ENCODE results near the gene SDF2L1. TPM values are rescaled to one million over a fixed set of nuclear protein-coding genes. Genes with fewer than 3 reads are reported as not detected.
"Not testable (repeated sequence)": the region's sequence is repeated elsewhere in the genome, so short reads cannot be mapped to it uniquely, and the experiment has no call there.

SDF2L1 gene
- total RNA-seq, 2 experiments from 2014 or later, result 60.5 to 66.8 TPM

GRCh38 chr22:21642584-21643448, 714 bp downstream of the SDF2L1 start:
- Histone ChIP-seq H2AFZ (ENCODE audit: low read length) (peak overlapping the region; percentile 49; the same call in 1 of the 2 replicates), H4K20me1 (ENCODE audit: insufficient read depth, low read length) (no peaks in the 10 kb centered on the region), H3K79me2 (ENCODE audit: insufficient read depth, low read depth, low read length) (no peaks in the 10 kb centered on the region; the same call in 1 of the 2 replicates), H3K36me3 (ENCODE audit: insufficient read depth, low read length) (peaks cover 23% of the 10 kb centered on the region; the same call in 1 of the 2 replicates), H3K9me3 (ENCODE audit: low read length) (no peaks in the 10 kb centered on the region), H3K4me1 (ENCODE audit: insufficient read depth, low read length, poor library complexity, severe bottlenecking) (peaks cover 19% of the 10 kb centered on the region), H3K4me2 (ENCODE audit: low read length) (peak overlapping the region; percentile 73), H3K4me3 (ENCODE audit: low read depth, low read length, poor library complexity, severe bottlenecking) (peak overlapping the region; percentile 83), H3K9me2 (ENCODE audit: insufficient read depth, low read length) (no peaks in the 10 kb centered on the region), H3K27ac (ENCODE audit: low read depth, low read length, poor library complexity, severe bottlenecking) (peak overlapping the region; percentile 35)
- TF ChIP-seq CTCF (conservative IDR thresholded peaks at IDR 0.05; ENCODE audit: low read length) (peak; percentile 88), EZH2phosphoT487 (IDR thresholded peaks at IDR 0.05; ENCODE audit: borderline replicate concordance, low read depth, low read length) (no peak)
- CTCF ChIA-PET (ENCODE audit: unreplicated experiment), result interaction anchor here (0.6 to 2.4 kb wide), 5 partner anchors 11 to 1133 kb away, joined by 3 to 18 read pairs (median 3); partner anchors contain the start of genes CCDC116 and YDJC
- TSS peak; percentile 55 for BruUV-seq (replicated peaks)
- POLR2A ChIA-PET, result interaction anchor here (0.6 to 2.9 kb wide), 7 partner anchors 9 to 404 kb away, joined by 3 to 17 read pairs (median 7); partner anchors contain the start of genes CCDC116 and YDJC
- intact Hi-C loops (cut with micrococcal nuclease; ENCODE audit: unreplicated experiment), result loop anchor here (1.0 kb wide), 1 partner anchor 14 kb away; no protein-coding TSS in a partner anchor
- DNase-seq (ENCODE audit: low spot score), result peak; percentile 84

- BruUV-seq (replicated peaks), result TSS peak; percentile 26
- CTCF ChIA-PET (ENCODE audit: unreplicated experiment), result no interaction called here
- Histone ChIP-seq H3K4me3 (ENCODE audit: low read depth, low read length, poor library complexity, severe bottlenecking) (peak overlapping the region; percentile 83), H3K79me2 (ENCODE audit: insufficient read depth, low read depth, low read length) (no peaks in the 10 kb centered on the region; the same call in 1 of the 2 replicates), H3K9me2 (ENCODE audit: insufficient read depth, low read length) (no peaks in the 10 kb centered on the region), H3K4me1 (ENCODE audit: insufficient read depth, low read length, poor library complexity, severe bottlenecking) (peaks cover 19% of the 10 kb centered on the region), H2AFZ (ENCODE audit: low read length) (no peak overlapping the region), H3K27ac (ENCODE audit: low read depth, low read length, poor library complexity, severe bottlenecking) (no peak overlapping the region), H4K20me1 (ENCODE audit: insufficient read depth, low read length) (no peaks in the 10 kb centered on the region), H3K4me2 (ENCODE audit: low read length) (peak overlapping the region; percentile 73), H3K9me3 (ENCODE audit: low read length) (no peaks in the 10 kb centered on the region), H3K36me3 (ENCODE audit: insufficient read depth, low read length) (peaks cover 25% of the 10 kb centered on the region)
- POLR2A ChIA-PET, result interaction anchor here (1.6 to 2.0 kb wide), 2 partner anchors 8 to 75 kb away, joined by 3 to 7 read pairs; no protein-coding TSS in a partner anchor
- TF ChIP-seq EZH2phosphoT487 (IDR thresholded peaks at IDR 0.05; ENCODE audit: borderline replicate concordance, low read depth, low read length) (no peak), CTCF (conservative IDR thresholded peaks at IDR 0.05; ENCODE audit: low read length) (peak; percentile 67)
- intact Hi-C loops (cut with micrococcal nuclease; ENCODE audit: unreplicated experiment), result no loop called here
- DNase-seq (ENCODE audit: low spot score), result peak; percentile 45
These were observed 1.6 kb downstream of the SDF2L1 start for GRCh38 chr22:21643533-21644357.

GRCh38 chr22:21645513-21645912, 3.4 kb downstream of the SDF2L1 start:
- H3K9me2 ChIP-seq (ENCODE audit: insufficient read depth, low read length); H3K9me3 ChIP-seq (ENCODE audit: low read length); H3K27ac ChIP-seq (ENCODE audit: low read depth, low read length, poor library complexity, severe bottlenecking); H3K4me3 ChIP-seq (ENCODE audit: low read depth, low read length, poor library complexity, severe bottlenecking); H3K79me2 ChIP-seq (ENCODE audit: insufficient read depth, low read depth, low read length); intact Hi-C loops (cut with micrococcal nuclease; ENCODE audit: unreplicated experiment); DNase-seq (ENCODE audit: low spot score); H3K4me2 ChIP-seq (ENCODE audit: low read length); CTCF ChIA-PET (ENCODE audit: unreplicated experiment); H4K20me1 ChIP-seq (ENCODE audit: insufficient read depth, low read length); BruUV-seq (replicated peaks); H2AFZ ChIP-seq (ENCODE audit: low read length): not testable (repeated sequence)
- Histone ChIP-seq H3K4me1 (ENCODE audit: insufficient read depth, low read length, poor library complexity, severe bottlenecking) (peaks cover 25% of the 10 kb centered on the region), H3K36me3 (ENCODE audit: insufficient read depth, low read length) (peaks cover 36% of the 10 kb centered on the region)
- POLR2A ChIA-PET, result interaction anchor here (0.7 kb wide), 1 partner anchor 698 kb away, joined by 3 read pairs; no protein-coding TSS in a partner anchor
